Left forelimb (tissue), 1 donor: Measurements from ENCODE around the gene KRT6C.
"Not testable (repeated sequence)": the region's sequence is repeated elsewhere in the genome, so short reads cannot be mapped to it uniquely, and the experiment has no call there.

Experiments
- DNase-seq: peaks from one replicate; pipeline ENCODE4 v3.0.0-alpha.2; 2018; ENCODE audit warnings: low spot score

KRT6C gene

GRCh38 chr12:52455821-52456220, 17.8 kb downstream of the KRT6C start:
- DNase-seq = no peak

GRCh38 chr12:52454411-52455201, 19.0 kb downstream of the KRT6C start:
- DNase-seq = no peak

- no peak for DNase-seq
These were observed 21.5 kb downstream of the KRT6C start, which contains the start of gene KRT6B for GRCh38 chr12:52452101-52452500. TSS of gene KRT6B (minus strand) at chr12:52452146. CDS start at chr12:52452078, 68 bp downstream.

- no peak for DNase-seq
These were observed 25.4 kb downstream of the KRT6C start for GRCh38 chr12:52448228-52448627.

GRCh38 chr12:52447196-52447595, 26.4 kb downstream of the KRT6C start:
- DNase-seq = not testable (repeated sequence)

GRCh38 chr12:52446367-52447045, 27.1 kb downstream of the KRT6C start:
- no peak for DNase-seq

GRCh38 chr12:52445876-52446275, 27.7 kb downstream of the KRT6C start:
- DNase-seq = no peak

GRCh38 chr12:52444647-52445595, 28.7 kb downstream of the KRT6C start:
- DNase-seq = no peak

- no peak for DNase-seq
These were observed 29.6 kb downstream of the KRT6C start for GRCh38 chr12:52443966-52444365.

GRCh38 chr12:52442600-52443061, 31.0 kb downstream of the KRT6C start:
- DNase-seq = no peak

- DNase-seq = no peak
These were observed 32.2 kb downstream of the KRT6C start for GRCh38 chr12:52441320-52441911.

- no peak for DNase-seq
These were observed 32.7 kb downstream of the KRT6C start for GRCh38 chr12:52440821-52441319.

GRCh38 chr12:52439845-52440244, 33.8 kb downstream of the KRT6C start:
- no peak for DNase-seq

- no peak for DNase-seq
These were observed 34.2 kb downstream of the KRT6C start for GRCh38 chr12:52439420-52439819.

- DNase-seq = no peak
These were observed 35.0 kb downstream of the KRT6C start for GRCh38 chr12:52438305-52439301.

- no peak for DNase-seq
These were observed 36.1 kb downstream of the KRT6C start for GRCh38 chr12:52437508-52437907.

- DNase-seq = no peak
These were observed 36.7 kb downstream of the KRT6C start for GRCh38 chr12:52436828-52437474.

GRCh38 chr12:52436000-52436827, 37.4 kb downstream of the KRT6C start:
- DNase-seq = no peak

- DNase-seq = no peak
These were observed 38.0 kb downstream of the KRT6C start for GRCh38 chr12:52435659-52435999.
